ENCODE results near the gene TMEM198. TPM values are rescaled to one million over a fixed set of nuclear protein-coding genes. Genes with fewer than 3 reads are reported as not detected.

The TMEM198 gene
- total and polyA plus RNA-seq, 2 experiments from 2014 or later, result 6.7 to 12.2 TPM

DNA sequence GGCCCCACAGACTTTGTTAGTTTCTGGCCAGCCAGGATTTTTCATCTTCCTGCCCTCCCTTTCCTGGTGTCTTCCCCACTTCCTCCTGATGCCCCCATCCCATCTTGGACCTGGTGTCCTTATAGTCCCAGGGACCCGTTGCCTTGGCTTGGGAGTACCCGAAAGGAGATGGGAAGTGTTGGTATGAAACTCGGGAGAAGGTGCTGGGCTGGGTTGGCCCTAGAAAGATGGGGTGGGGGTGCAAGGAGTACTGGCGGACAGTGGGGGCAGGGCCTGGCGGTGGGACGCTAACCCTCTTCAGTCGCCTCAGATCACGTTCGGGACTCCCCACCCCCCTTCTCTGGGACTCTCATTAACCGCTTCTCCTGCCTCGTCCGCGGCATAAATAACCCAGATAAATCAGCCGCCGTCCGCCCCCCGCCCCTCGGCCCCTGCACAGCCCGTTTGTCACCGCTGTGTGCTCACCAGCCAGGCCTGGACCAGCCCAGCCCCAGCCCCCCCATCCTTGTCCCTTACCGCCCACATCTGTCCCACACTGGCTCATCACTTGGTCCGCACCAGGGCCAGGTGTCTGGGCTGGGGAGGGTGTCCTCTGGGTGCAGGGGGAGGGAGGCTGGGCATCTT, 33.2 kb upstream of the TMEM198 start:
- Histone ChIP-seq H3K27me3 (no peaks in the 10 kb centered on the region), H3K4me3 (no peak overlapping the region), H3K27ac (peak overlapping the region; percentile 8), H3K4me1 (ENCODE audit: low read depth) (peaks cover 55% of the 10 kb centered on the region), H3K36me3 (no peaks in the 10 kb centered on the region), H3K9me3 (ENCODE audit: low read depth) (no peaks in the 10 kb centered on the region)
- no peak for DNase-seq (ENCODE audit: low read depth in 1 of 2, low spot score in 1 of 2)
- TF ChIP-seq, protein P1, sequence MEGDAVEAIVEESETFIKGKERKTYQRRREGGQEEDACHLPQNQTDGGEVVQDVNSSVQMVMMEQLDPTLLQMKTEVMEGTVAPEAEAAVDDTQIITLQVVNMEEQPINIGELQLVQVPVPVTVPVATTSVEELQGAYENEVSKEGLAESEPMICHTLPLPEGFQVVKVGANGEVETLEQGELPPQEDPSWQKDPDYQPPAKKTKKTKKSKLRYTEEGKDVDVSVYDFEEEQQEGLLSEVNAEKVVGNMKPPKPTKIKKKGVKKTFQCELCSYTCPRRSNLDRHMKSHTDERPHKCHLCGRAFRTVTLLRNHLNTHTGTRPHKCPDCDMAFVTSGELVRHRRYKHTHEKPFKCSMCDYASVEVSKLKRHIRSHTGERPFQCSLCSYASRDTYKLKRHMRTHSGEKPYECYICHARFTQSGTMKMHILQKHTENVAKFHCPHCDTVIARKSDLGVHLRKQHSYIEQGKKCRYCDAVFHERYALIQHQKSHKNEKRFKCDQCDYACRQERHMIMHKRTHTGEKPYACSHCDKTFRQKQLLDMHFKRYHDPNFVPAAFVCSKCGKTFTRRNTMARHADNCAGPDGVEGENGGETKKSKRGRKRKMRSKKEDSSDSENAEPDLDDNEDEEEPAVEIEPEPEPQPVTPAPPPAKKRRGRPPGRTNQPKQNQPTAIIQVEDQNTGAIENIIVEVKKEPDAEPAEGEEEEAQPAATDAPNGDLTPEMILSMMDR (IDR thresholded peaks at IDR 0.05; ENCODE audit: low read depth, low read length), result no peak

DNA sequence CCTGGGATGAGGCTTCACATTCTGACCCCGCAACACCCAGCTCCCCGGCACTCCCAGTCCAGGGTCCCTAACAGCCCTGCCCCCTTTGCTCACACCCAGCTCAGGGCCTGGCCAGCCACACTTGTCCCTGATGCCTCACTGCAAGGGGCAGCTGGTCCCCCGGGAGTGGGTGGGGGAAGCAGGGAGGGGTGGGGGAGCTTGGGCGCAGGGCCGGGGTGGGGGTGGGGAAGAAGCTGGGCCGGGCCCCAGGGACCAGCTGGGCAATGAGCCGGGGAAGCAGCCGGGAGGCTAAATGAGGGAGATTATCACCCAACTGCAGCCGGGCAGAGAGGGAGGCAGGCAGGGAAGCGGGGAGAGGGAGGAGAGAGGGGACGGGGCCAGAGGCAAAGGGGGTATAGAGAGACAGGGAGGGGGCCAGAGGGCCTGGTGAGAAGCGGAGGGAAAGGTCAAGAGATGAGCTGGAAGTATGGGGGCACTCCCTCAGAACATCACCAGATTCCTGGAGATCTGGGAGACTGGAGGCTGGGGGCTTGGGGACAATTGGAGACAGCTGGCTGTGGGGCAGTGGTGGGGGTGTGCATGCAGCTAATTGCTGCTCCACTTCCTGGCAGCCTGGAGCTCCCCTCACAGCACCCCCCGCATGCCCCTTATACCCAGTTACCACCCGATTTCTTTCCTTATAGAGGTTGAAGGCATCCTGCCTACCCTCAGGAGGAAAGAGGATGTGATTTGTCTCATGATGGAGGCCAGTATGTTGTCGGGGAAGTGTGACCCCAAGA, 32.1 kb upstream of the TMEM198 start:
- H3K36me3 ChIP-seq, result no peaks in the 10 kb centered on the region
- no peaks in the 10 kb centered on the region for H3K27me3 ChIP-seq
- H3K4me3 ChIP-seq, result no peak overlapping the region
- no peak overlapping the region for H3K27ac ChIP-seq
- no peaks in the 10 kb centered on the region for H3K9me3 ChIP-seq (ENCODE audit: low read depth)
- TF ChIP-seq, protein P1 (IDR thresholded peaks at IDR 0.05; ENCODE audit: low read depth, low read length), result no peak
- H3K4me1 ChIP-seq (ENCODE audit: low read depth), result peaks cover 55% of the 10 kb centered on the region
- DNase-seq (ENCODE audit: low read depth in 1 of 2, low spot score in 1 of 2), result peak in 1 of 2 donors; percentile 25

DNA sequence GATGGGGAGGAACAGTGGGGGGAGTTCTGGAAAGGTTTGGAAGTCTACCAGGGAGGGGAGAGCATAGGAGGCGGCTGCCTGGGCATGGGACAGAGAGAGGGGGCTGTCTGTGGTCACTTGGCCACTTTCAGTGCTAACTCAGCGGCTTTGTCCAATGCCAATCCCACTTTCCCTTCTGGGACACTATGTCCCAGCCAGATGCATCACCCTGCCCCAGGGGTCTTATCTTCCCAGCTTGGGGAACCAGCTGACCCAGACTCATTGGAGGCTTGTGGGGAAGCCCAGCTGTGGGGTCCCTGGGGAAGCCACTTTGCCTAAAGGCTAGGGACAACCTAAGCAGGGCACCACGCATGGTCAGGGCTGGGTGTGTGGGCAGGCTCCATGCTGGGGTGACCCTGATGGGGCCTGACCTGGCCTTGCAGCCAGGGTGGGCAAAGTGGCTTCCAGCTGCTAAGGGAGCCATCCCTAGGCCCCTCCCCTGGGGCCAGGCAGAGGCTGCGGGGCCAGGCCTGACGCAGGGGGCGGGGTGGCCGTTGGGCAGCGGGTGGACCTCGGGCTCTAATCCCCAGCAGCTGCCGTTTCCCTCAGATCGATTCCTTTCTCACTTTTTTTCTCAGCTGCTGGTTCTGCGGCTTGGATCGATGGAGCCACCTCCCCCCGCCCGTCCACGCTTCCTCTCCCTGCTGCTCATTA, 31.2 kb upstream of the TMEM198 start:
- no peak overlapping the region for H3K27ac ChIP-seq
- DNase-seq (ENCODE audit: low read depth in 1 of 2, low spot score in 1 of 2), result no peak
- peaks cover 61% of the 10 kb centered on the region for H3K4me1 ChIP-seq (ENCODE audit: low read depth)
- no peaks in the 10 kb centered on the region for H3K27me3 ChIP-seq
- TF ChIP-seq, protein P1 (IDR thresholded peaks at IDR 0.05; ENCODE audit: low read depth, low read length), result no peak
- H3K4me3 ChIP-seq, result no peak overlapping the region
- H3K36me3 ChIP-seq, result no peaks in the 10 kb centered on the region
- no peaks in the 10 kb centered on the region for H3K9me3 ChIP-seq (ENCODE audit: low read depth)

DNA sequence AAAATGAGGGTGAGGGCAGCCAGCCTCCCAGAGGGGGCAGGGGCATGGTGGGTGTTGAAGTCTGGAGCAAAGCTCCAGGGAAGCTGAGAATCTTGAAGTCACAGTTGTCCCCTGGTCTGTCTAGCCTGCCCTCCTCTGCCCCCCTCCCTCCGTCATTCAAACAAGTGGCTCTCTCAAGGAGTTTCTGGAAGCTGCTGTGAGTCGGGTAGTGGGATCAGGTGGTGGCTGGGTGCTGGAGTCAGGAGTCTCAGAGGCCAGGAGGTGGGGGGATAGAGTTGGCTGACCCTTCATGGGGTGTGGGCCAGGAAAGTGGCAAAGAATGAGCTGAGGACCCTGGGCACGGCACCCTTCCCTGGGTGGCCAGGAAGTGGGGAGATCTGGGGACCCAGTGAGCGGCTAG, 30.0 kb upstream of the TMEM198 start:
- H3K27me3 ChIP-seq, result no peaks in the 10 kb centered on the region
- no peaks in the 10 kb centered on the region for H3K36me3 ChIP-seq
- no peaks in the 10 kb centered on the region for H3K9me3 ChIP-seq (ENCODE audit: low read depth)
- H3K27ac ChIP-seq, result peak overlapping the region; percentile 38
- DNase-seq (ENCODE audit: low read depth in 1 of 2, low spot score in 1 of 2), result no peak
- H3K4me1 ChIP-seq (ENCODE audit: low read depth), result peaks cover 62% of the 10 kb centered on the region
- TF ChIP-seq, protein P1 (IDR thresholded peaks at IDR 0.05; ENCODE audit: low read depth, low read length), result no peak
- H3K4me3 ChIP-seq, result no peak overlapping the region

DNA sequence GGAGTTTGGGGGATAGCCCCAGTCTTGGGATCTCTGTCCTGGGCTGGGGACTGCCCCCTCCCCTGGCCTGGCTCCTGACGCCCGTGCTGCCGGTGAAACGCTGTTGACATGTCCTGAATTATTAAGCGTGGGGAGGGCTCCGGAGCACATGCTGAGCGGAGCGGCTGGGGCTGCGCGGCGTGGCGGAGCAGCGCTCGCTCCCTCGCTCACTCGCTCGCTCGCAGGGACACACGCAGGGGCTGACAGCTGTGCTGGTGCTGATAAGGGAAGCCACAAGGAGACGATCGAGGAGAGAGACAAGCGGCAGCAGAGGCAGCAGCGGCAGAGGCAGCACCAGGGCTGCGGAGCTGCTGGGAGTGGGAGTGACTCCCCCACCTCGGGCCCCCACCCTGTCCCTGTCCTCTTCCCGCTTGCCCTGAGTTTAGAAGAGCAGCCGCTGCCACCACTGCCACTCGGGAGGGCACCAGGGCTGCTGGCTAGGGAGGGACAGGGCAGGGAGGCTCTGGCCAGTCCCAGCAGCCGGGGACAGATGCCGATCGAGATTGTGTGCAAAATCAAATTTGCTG, 29.5 kb upstream of the TMEM198 start, which contains the start of gene ASIC4:
TSS of gene ASIC4 (plus strand) at position 287 of the 566 bp plus-strand sequence. CDS start at position 530, 243 bp downstream.
- Histone ChIP-seq H3K27ac (peak within 1 kb of the TSS; percentile 38), H3K36me3 (no peaks in the 10 kb centered on the region), H3K4me3 (peak within 1 kb of the TSS; percentile 11), H3K4me1 (ENCODE audit: low read depth) (peaks cover 59% of the 10 kb centered on the region), H3K27me3 (no peaks in the 10 kb centered on the region), H3K9me3 (ENCODE audit: low read depth) (no peaks in the 10 kb centered on the region)
- TF ChIP-seq, protein P1 (IDR thresholded peaks at IDR 0.05; ENCODE audit: low read depth, low read length), result no peak
- DNase-seq (ENCODE audit: low read depth in 1 of 2, low spot score in 1 of 2), result peak; percentile 21 to 62
